Measurements from ENCODE around the gene CEP192.

CEP192 gene

GRCh38 chr18:13141209-13141608, 150.0 kb downstream of the CEP192 start:
- no peak for DNase-seq
- no peaks in the 10 kb centered on the region for H3K27me3 ChIP-seq (ENCODE audit: insufficient read depth, low read length, poor library complexity)
- no peak overlapping the region for H3K9ac ChIP-seq (ENCODE audit: low read length)
- WGBS (ENCODE audit: extremely low coverage, insufficient coverage, low lambda C conversion rate), result no CpG with 5 or more reads among the region's 6 CpGs
- no peak overlapping the region for H3K23ac ChIP-seq (ENCODE audit: low read length)
- H4K8ac ChIP-seq (ENCODE audit: low read depth, low read length), result no peak overlapping the region
- no peaks in the 10 kb centered on the region for H3K79me2 ChIP-seq (ENCODE audit: control insufficient read depth, insufficient read depth, low read length)
- H3K56ac ChIP-seq (ENCODE audit: low read length), result no peak overlapping the region
- no peak overlapping the region for H3K4me3 ChIP-seq (ENCODE audit: low read length)
- H3K4me2 ChIP-seq (ENCODE audit: low read length), result no peak overlapping the region
- no peak overlapping the region for H4K5ac ChIP-seq (ENCODE audit: low read length)
- no peak overlapping the region for H2AK5ac ChIP-seq (ENCODE audit: low read length)
- H2BK5ac ChIP-seq (ENCODE audit: low read length), result no peak overlapping the region
- no peak overlapping the region for H2BK15ac ChIP-seq (replicated peaks; ENCODE audit: low read depth)
- no peak overlapping the region for H3K18ac ChIP-seq (ENCODE audit: low read length)
- H2BK120ac ChIP-seq (ENCODE audit: low read depth, low read length), result no peak overlapping the region
- H3K4me1 ChIP-seq (ENCODE audit: control insufficient read depth, low read depth, low read length), result no peaks in the 10 kb centered on the region
- no peak overlapping the region for H3K4ac ChIP-seq (ENCODE audit: low read depth, low read length)
- no peaks in the 10 kb centered on the region for H3K79me1 ChIP-seq (ENCODE audit: low read length)
- H3K27ac ChIP-seq (ENCODE audit: low read depth, low read length), result no peak overlapping the region
- no peaks in the 10 kb centered on the region for H3K36me3 ChIP-seq (ENCODE audit: control insufficient read depth, insufficient read depth, low read length)

DNA sequence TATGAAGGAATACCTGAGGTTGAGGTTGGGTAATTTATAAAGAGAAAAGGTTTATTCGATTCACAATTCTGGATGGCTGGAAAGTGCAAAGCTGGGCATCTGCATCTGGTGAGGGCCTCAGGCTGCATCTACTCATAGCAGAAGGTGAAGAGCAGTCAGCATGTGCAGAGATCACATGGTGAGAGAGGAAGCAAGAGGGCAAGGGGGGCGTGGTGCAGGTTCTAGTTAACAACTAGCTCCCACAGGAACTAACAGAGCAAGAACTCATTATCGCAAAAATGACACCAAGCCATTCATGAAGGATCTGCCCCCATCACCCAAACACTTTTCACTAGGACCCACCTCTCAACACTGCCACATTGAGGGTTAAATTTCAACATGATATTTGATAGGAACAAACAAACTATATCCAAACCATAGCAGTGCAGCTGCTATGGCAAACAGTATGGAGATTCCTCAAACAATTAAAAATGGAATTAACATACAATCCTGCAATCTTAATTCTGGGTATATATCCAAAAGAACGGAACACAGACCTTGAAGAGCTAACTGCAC, 154.6 kb downstream of the CEP192 start:
- H3K4me3 ChIP-seq (ENCODE audit: low read length), result no peak overlapping the region
- no peak overlapping the region for H2AK5ac ChIP-seq (ENCODE audit: low read length)
- H2BK120ac ChIP-seq (ENCODE audit: low read depth, low read length), result no peak overlapping the region
- H4K5ac ChIP-seq (ENCODE audit: low read length), result no peak overlapping the region
- WGBS (ENCODE audit: extremely low coverage, insufficient coverage, low lambda C conversion rate), result 100% methylated on average over 1 of the region's 4 CpGs
- H3K4me1 ChIP-seq (ENCODE audit: control insufficient read depth, low read depth, low read length), result no peaks in the 10 kb centered on the region
- no peak overlapping the region for H3K23ac ChIP-seq (ENCODE audit: low read length)
- DNase-seq, result no peak
- H3K79me2 ChIP-seq (ENCODE audit: control insufficient read depth, insufficient read depth, low read length), result no peaks in the 10 kb centered on the region
- no peak overlapping the region for H4K8ac ChIP-seq (ENCODE audit: low read depth, low read length)
- H3K18ac ChIP-seq (ENCODE audit: low read length), result no peak overlapping the region
- no peak overlapping the region for H2BK15ac ChIP-seq (replicated peaks; ENCODE audit: low read depth)
- H3K4ac ChIP-seq (ENCODE audit: low read depth, low read length), result no peak overlapping the region
- H3K4me2 ChIP-seq (ENCODE audit: low read length), result no peak overlapping the region
- no peaks in the 10 kb centered on the region for H3K36me3 ChIP-seq (ENCODE audit: control insufficient read depth, insufficient read depth, low read length)
- H3K27me3 ChIP-seq (ENCODE audit: insufficient read depth, low read length, poor library complexity), result no peaks in the 10 kb centered on the region
- no peak overlapping the region for H3K56ac ChIP-seq (ENCODE audit: low read length)
- no peak overlapping the region for H3K27ac ChIP-seq (ENCODE audit: low read depth, low read length)
- no peak overlapping the region for H3K9ac ChIP-seq (ENCODE audit: low read length)
- no peaks in the 10 kb centered on the region for H3K79me1 ChIP-seq (ENCODE audit: low read length)
- no peak overlapping the region for H2BK5ac ChIP-seq (ENCODE audit: low read length)

GRCh38 chr18:13147130-13147529, 156.0 kb downstream of the CEP192 start:
- H4K8ac ChIP-seq (ENCODE audit: low read depth, low read length), result no peak overlapping the region

DNA sequence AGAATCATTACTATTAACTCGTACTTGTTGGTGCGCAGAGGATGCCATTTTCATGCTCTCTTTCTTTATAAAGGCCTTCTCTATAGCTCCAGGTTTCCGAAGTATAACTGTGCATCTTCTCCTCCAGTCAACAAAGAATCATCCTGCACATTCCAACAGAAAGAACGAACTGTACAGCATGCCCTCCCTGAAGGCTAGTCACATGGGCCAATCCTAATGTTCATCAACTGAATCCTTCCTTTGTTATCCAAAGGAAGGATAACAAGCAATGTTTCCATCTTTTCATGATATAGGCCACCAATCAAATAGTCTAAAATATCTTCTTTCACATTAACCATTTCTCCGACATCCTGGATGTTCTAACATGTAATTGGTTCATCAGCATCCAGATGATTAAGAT, 160.5 kb downstream of the CEP192 start:
- WGBS (ENCODE audit: extremely low coverage, insufficient coverage, low lambda C conversion rate), result no CpG with 5 or more reads among the region's 5 CpGs
- Histone ChIP-seq H2AK5ac (ENCODE audit: low read length) (no peak overlapping the region), H3K9ac (ENCODE audit: low read length) (no peak overlapping the region), H2BK120ac (ENCODE audit: low read depth, low read length) (no peak overlapping the region), H3K79me1 (ENCODE audit: low read length) (no peaks in the 10 kb centered on the region), H3K4me3 (ENCODE audit: low read length) (no peak overlapping the region), H3K56ac (ENCODE audit: low read length) (no peak overlapping the region), H3K79me2 (ENCODE audit: control insufficient read depth, insufficient read depth, low read length) (no peaks in the 10 kb centered on the region), H3K4me1 (ENCODE audit: control insufficient read depth, low read depth, low read length) (no peaks in the 10 kb centered on the region), H3K23ac (ENCODE audit: low read length) (no peak overlapping the region), H3K27me3 (ENCODE audit: insufficient read depth, low read length, poor library complexity) (no peaks in the 10 kb centered on the region), H2BK5ac (ENCODE audit: low read length) (no peak overlapping the region), H4K5ac (ENCODE audit: low read length) (no peak overlapping the region), H3K27ac (ENCODE audit: low read depth, low read length) (no peak overlapping the region), H4K8ac (ENCODE audit: low read depth, low read length) (no peak overlapping the region), H2BK15ac (replicated peaks; ENCODE audit: low read depth) (no peak overlapping the region), H3K18ac (ENCODE audit: low read length) (no peak overlapping the region), H3K36me3 (ENCODE audit: control insufficient read depth, insufficient read depth, low read length) (no peaks in the 10 kb centered on the region), H3K4ac (ENCODE audit: low read depth, low read length) (no peak overlapping the region), H3K4me2 (ENCODE audit: low read length) (no peak overlapping the region)
- no peak for DNase-seq

More at GRCh38 chr18:13147130-13147529, 156.0 kb downstream of the CEP192 start:
- no peak overlapping the region for H3K4ac ChIP-seq (ENCODE audit: low read depth, low read length)
- no peak overlapping the region for H2AK5ac ChIP-seq (ENCODE audit: low read length)
- no peaks in the 10 kb centered on the region for H3K4me1 ChIP-seq (ENCODE audit: control insufficient read depth, low read depth, low read length)
- no peak overlapping the region for H2BK5ac ChIP-seq (ENCODE audit: low read length)
- H3K79me1 ChIP-seq (ENCODE audit: low read length), result no peaks in the 10 kb centered on the region
- H3K23ac ChIP-seq (ENCODE audit: low read length), result no peak overlapping the region
- DNase-seq, result no peak
- no peaks in the 10 kb centered on the region for H3K79me2 ChIP-seq (ENCODE audit: control insufficient read depth, insufficient read depth, low read length)
- H2BK120ac ChIP-seq (ENCODE audit: low read depth, low read length), result no peak overlapping the region
- no peak overlapping the region for H3K56ac ChIP-seq (ENCODE audit: low read length)
- no peak overlapping the region for H2BK15ac ChIP-seq (replicated peaks; ENCODE audit: low read depth)
- no peaks in the 10 kb centered on the region for H3K27me3 ChIP-seq (ENCODE audit: insufficient read depth, low read length, poor library complexity)
- H3K9ac ChIP-seq (ENCODE audit: low read length), result no peak overlapping the region
- H4K5ac ChIP-seq (ENCODE audit: low read length), result no peak overlapping the region
- WGBS (ENCODE audit: extremely low coverage, insufficient coverage, low lambda C conversion rate), result no CpG with 5 or more reads among the region's 6 CpGs
- no peak overlapping the region for H3K4me2 ChIP-seq (ENCODE audit: low read length)
- H3K18ac ChIP-seq (ENCODE audit: low read length), result no peak overlapping the region
- H3K4me3 ChIP-seq (ENCODE audit: low read length), result no peak overlapping the region
- H3K36me3 ChIP-seq (ENCODE audit: control insufficient read depth, insufficient read depth, low read length), result no peaks in the 10 kb centered on the region
- H3K27ac ChIP-seq (ENCODE audit: low read depth, low read length), result no peak overlapping the region

GRCh38 chr18:13158428-13158827, 167.3 kb downstream of the CEP192 start:
- 100% methylated on average over 1 of the region's 1 CpG for WGBS (ENCODE audit: extremely low coverage, insufficient coverage, low lambda C conversion rate)
- Histone ChIP-seq H3K56ac (ENCODE audit: low read length) (no peak overlapping the region), H3K4me3 (ENCODE audit: low read length) (no peak overlapping the region)

GRCh38 chr18:13159579-13159978, 168.4 kb downstream of the CEP192 start:
- peak overlapping the region; percentile 59 for H4K8ac ChIP-seq (ENCODE audit: low read depth, low read length)
- WGBS (ENCODE audit: extremely low coverage, insufficient coverage, low lambda C conversion rate), result no CpG with 5 or more reads among the region's 5 CpGs
- H3K79me1 ChIP-seq (ENCODE audit: low read length), result no peaks in the 10 kb centered on the region
- H3K36me3 ChIP-seq (ENCODE audit: control insufficient read depth, insufficient read depth, low read length), result no peaks in the 10 kb centered on the region
- no peak overlapping the region for H3K4ac ChIP-seq (ENCODE audit: low read depth, low read length)
- H2AK5ac ChIP-seq (ENCODE audit: low read length), result no peak overlapping the region
- no peaks in the 10 kb centered on the region for H3K79me2 ChIP-seq (ENCODE audit: control insufficient read depth, insufficient read depth, low read length)
- H3K4me2 ChIP-seq (ENCODE audit: low read length), result no peak overlapping the region
- H3K23ac ChIP-seq (ENCODE audit: low read length), result no peak overlapping the region
- no peak overlapping the region for H4K5ac ChIP-seq (ENCODE audit: low read length)
- no peak overlapping the region for H3K56ac ChIP-seq (ENCODE audit: low read length)
- no peak overlapping the region for H3K9ac ChIP-seq (ENCODE audit: low read length)
- no peaks in the 10 kb centered on the region for H3K27me3 ChIP-seq (ENCODE audit: insufficient read depth, low read length, poor library complexity)
- H3K18ac ChIP-seq (ENCODE audit: low read length), result no peak overlapping the region
- H3K27ac ChIP-seq (ENCODE audit: low read depth, low read length), result no peak overlapping the region
- H2BK120ac ChIP-seq (ENCODE audit: low read depth, low read length), result no peak overlapping the region
- no peak overlapping the region for H3K4me3 ChIP-seq (ENCODE audit: low read length)
- peak; percentile 86 for DNase-seq
- H2BK5ac ChIP-seq (ENCODE audit: low read length), result no peak overlapping the region
- no peak overlapping the region for H2BK15ac ChIP-seq (replicated peaks; ENCODE audit: low read depth)
- H3K4me1 ChIP-seq (ENCODE audit: control insufficient read depth, low read depth, low read length), result no peaks in the 10 kb centered on the region

More at GRCh38 chr18:13158428-13158827, 167.3 kb downstream of the CEP192 start:
- no peak overlapping the region for H3K27ac ChIP-seq (ENCODE audit: low read depth, low read length)
- no peak overlapping the region for H2BK120ac ChIP-seq (ENCODE audit: low read depth, low read length)
- no peaks in the 10 kb centered on the region for H3K79me2 ChIP-seq (ENCODE audit: control insufficient read depth, insufficient read depth, low read length)
- no peaks in the 10 kb centered on the region for H3K79me1 ChIP-seq (ENCODE audit: low read length)
- no peak overlapping the region for H3K4ac ChIP-seq (ENCODE audit: low read depth, low read length)
- no peak overlapping the region for H3K18ac ChIP-seq (ENCODE audit: low read length)
- no peak overlapping the region for H2BK15ac ChIP-seq (replicated peaks; ENCODE audit: low read depth)
- no peaks in the 10 kb centered on the region for H3K27me3 ChIP-seq (ENCODE audit: insufficient read depth, low read length, poor library complexity)
- no peaks in the 10 kb centered on the region for H3K4me1 ChIP-seq (ENCODE audit: control insufficient read depth, low read depth, low read length)
- H4K8ac ChIP-seq (ENCODE audit: low read depth, low read length), result no peak overlapping the region
- H3K23ac ChIP-seq (ENCODE audit: low read length), result no peak overlapping the region
- no peak overlapping the region for H2AK5ac ChIP-seq (ENCODE audit: low read length)
- DNase-seq, result no peak
- H3K36me3 ChIP-seq (ENCODE audit: control insufficient read depth, insufficient read depth, low read length), result no peaks in the 10 kb centered on the region
- H2BK5ac ChIP-seq (ENCODE audit: low read length), result no peak overlapping the region
- H3K4me2 ChIP-seq (ENCODE audit: low read length), result no peak overlapping the region
- H3K9ac ChIP-seq (ENCODE audit: low read length), result no peak overlapping the region
- no peak overlapping the region for H4K5ac ChIP-seq (ENCODE audit: low read length)
